Measurements from ENCODE around the gene KRTAP20-4. TPM values are rescaled to one million over a fixed set of nuclear protein-coding genes. Genes with fewer than 3 reads are reported as not detected.

The KRTAP20-4 gene
- total RNA-seq = not detected

DNA sequence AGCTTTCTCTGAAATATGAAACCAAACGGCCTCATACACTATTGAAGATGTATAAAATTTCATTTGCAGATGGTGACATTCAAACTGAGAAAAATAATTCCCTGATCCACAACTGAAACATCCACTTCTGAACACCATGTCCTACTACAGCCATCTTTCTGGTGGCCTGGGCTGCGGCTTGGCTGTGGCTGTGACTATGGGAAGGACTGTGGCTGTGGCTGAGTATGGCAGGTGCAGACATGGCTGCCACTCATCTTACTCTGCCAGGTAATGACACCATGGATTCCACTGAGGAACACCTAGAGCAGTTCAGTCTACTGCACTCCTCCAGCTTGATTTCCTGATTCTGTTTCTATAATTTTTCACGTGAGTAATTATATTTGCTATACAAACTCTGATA, at the start of gene KRTAP20-4:
Gene KRTAP20-4, plus strand, starts transcription at position 106 of the 400 bp plus-strand sequence.
- Mint-ChIP-seq H3K36me3 (ENCODE audit: low read depth) (no peaks in the 10 kb centered on the region), H3K4me1 (no peaks in the 10 kb centered on the region)

DNA sequence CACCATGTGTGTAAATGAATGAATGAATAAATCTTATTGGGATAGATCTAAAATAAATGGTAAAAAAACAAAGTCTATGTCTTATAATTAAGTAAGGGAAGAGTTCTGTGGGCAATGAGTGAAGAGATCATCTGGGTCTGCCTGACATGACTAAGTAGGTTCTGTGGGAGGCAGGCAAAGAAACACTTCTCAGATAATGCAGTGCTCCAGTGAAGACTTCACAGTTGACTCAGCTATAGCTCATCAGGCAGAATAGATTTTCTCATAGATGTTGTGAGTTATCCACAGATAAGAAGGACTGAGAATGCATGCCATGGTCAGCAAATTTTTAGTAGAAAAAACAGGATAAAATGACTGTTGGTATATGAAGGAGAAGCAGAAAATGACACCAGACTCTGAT, 42.7 kb upstream of the KRTAP20-4 start:
- Mint-ChIP-seq H3K27me3 (peaks cover 3% of the 10 kb centered on the region), H3K4me1 (no peaks in the 10 kb centered on the region), H3K4me3 (no peak overlapping the region), H3K36me3 (ENCODE audit: low read depth) (no peaks in the 10 kb centered on the region), H3K9me3 (no peaks in the 10 kb centered on the region), H3K27ac (no peak overlapping the region)
- ATAC-seq (replicated peaks) = peak; percentile 56

More for the DNA sequence above, at the start of gene KRTAP20-4:
- Mint-ChIP-seq H3K27ac (no peak within 1 kb of the TSS), H3K4me3 (no peak within 1 kb of the TSS), H3K27me3 (no peaks in the 10 kb centered on the region), H3K9me3 (peaks cover 3% of the 10 kb centered on the region)
- no peak for ATAC-seq (replicated peaks)

DNA sequence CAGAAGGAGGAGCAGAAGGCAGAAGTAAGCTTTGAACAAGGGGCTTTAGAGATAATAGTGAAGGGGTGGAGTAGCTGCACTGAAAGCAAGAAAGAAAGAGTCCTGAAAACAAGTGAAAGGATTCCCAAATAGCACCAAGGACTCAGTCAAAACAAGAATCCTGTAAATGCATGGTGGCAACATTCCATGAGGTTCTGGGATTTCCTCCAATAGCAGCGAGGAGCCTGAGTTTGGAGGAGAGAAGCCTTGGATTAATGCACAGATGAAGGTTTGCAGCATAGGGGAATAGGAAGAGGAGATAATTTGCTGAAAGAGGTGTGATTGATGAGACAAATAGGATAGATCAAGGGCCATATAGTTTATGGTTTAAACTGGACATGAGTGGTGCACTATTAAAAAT, 41.1 kb upstream of the KRTAP20-4 start:
- Mint-ChIP-seq H3K27ac (no peak overlapping the region), H3K36me3 (ENCODE audit: low read depth) (no peaks in the 10 kb centered on the region), H3K27me3 (peaks cover 6% of the 10 kb centered on the region), H3K4me1 (no peaks in the 10 kb centered on the region), H3K4me3 (no peak overlapping the region), H3K9me3 (no peaks in the 10 kb centered on the region)
- ATAC-seq (replicated peaks) = no peak

DNA sequence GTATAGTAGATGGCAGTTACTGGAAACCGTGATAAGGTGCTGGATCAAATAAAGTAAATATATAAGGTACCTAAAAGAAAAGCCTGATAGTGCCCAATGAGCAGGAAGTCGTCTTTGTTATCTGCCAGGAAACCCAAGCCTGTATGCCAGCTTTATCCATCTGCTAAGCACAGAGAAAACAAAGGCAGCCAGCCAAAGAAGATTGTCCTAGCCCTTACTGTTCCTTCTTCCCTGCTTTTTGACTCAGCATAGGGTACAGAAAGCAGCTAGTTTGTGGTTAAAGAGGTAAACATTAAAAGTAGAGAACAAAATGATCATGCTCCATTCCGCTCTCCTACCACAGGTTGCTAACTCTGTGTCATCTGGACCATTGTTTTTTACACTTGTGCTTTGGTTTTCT, 40.3 kb upstream of the KRTAP20-4 start:
- no peaks in the 10 kb centered on the region for H3K4me1 Mint-ChIP-seq
- H3K36me3 Mint-ChIP-seq (ENCODE audit: low read depth) = no peaks in the 10 kb centered on the region
- no peaks in the 10 kb centered on the region for H3K9me3 Mint-ChIP-seq

DNA sequence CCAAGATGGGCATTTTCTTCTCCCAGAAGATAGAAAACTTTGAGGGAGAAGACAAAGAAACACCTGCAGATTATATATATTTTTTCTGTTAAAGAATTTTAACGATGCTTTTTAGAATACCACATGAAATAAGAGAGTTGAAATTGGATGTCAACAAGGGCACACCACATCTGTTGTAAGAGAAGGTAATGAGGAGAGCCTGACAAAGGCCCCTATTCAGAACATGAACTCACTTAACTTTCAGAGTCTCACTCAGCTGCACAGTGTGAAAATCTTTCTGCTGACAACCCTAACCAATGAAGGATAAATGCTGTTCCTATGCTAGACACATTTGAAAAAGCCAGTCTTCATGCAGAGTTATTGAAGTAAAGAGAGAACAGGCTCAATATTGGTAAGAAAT, 37.6 kb upstream of the KRTAP20-4 start:
- H3K27ac Mint-ChIP-seq = no peak overlapping the region
- H3K4me3 Mint-ChIP-seq = no peak overlapping the region
- no peaks in the 10 kb centered on the region for H3K4me1 Mint-ChIP-seq
- H3K36me3 Mint-ChIP-seq (ENCODE audit: low read depth) = no peaks in the 10 kb centered on the region
- peaks cover 8% of the 10 kb centered on the region for H3K27me3 Mint-ChIP-seq
- no peak for ATAC-seq (replicated peaks)
- H3K9me3 Mint-ChIP-seq = no peaks in the 10 kb centered on the region

More for the DNA sequence above, 40.3 kb upstream of the KRTAP20-4 start:
- no peak overlapping the region for H3K4me3 Mint-ChIP-seq
- H3K27me3 Mint-ChIP-seq = peaks cover 10% of the 10 kb centered on the region
- no peak overlapping the region for H3K27ac Mint-ChIP-seq
- ATAC-seq (replicated peaks) = no peak

DNA sequence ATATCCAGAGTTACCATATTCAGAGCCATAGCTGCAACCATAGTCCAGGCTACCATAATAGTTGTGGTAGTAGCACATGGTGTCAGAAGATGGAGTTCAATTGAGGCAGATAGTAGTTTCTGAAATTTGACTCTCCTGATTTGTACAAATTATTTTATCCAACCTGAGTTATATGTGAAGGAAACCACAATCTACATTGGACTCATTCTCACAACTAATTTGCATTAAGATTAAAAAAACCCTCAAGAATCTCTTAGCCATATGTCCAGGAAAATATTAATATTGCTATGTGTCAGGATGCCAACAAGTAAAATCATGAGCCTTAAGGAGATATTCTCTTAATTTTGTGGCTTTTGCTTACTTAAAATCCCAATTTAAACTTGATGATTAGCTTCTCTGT, 30.1 kb upstream of the KRTAP20-4 start, which contains the start of gene KRTAP22-2:
Gene KRTAP22-2, minus strand, starts transcription at position 101 of the 400 bp plus-strand sequence.
- no peak for ATAC-seq (replicated peaks)
- no peaks in the 10 kb centered on the region for H3K27me3 Mint-ChIP-seq
- no peak within 1 kb of the TSS for H3K27ac Mint-ChIP-seq
- no peaks in the 10 kb centered on the region for H3K4me1 Mint-ChIP-seq
- H3K4me3 Mint-ChIP-seq = no peak within 1 kb of the TSS
- no peaks in the 10 kb centered on the region for H3K36me3 Mint-ChIP-seq (ENCODE audit: low read depth)
- no peaks in the 10 kb centered on the region for H3K9me3 Mint-ChIP-seq

DNA sequence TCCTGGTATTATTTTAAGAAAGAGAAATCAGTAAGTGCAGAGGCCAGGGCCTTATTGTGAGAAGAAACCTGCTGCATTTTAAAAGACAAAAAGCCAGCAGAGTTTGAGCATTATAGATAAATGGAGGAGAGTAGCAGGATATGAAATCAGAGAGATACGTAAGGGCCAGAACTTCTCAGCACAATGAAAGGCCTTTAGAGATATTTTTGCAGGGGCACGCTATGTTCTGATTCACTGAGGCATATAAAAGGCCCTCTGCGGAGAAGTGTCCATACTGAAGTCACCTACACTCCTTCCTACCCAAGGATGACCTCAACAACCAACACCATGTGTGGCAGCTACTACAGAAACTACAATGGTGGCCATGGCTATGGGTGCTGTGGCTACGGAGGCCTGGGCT, 28.3 kb upstream of the KRTAP20-4 start, which contains the start of gene KRTAP6-3:
Gene KRTAP6-3, plus strand, starts transcription at position 301 of the 400 bp plus-strand sequence. Its CDS starts 6 bp downstream, at position 307.
- Mint-ChIP-seq H3K36me3 (ENCODE audit: low read depth) (no peaks in the 10 kb centered on the region), H3K9me3 (no peaks in the 10 kb centered on the region), H3K27me3 (no peaks in the 10 kb centered on the region)

DNA sequence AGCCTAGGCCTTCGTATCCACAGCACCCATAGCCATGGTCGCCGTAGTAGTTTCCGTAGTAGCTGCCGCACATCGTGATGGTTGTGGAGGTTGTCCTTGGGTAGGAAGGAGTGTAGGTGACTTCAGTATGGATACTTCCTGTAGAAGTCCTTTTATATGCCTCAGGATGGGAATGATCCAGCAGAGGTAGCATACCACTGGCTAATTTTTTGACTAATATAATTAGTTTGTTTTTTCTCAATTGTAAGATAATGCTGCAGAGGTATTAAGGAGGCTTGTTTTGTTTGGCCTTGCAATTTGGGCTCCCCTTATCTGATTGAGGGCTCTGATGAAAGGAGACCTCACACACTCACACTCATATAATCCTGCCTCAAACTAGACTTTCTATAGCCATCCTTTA, 21.6 kb upstream of the KRTAP20-4 start, which contains the start of gene KRTAP6-2:
Gene KRTAP6-2, minus strand, starts transcription at position 101 of the 400 bp plus-strand sequence. Its CDS starts 28 bp downstream, at position 73.
- Mint-ChIP-seq H3K27me3 (peaks cover 4% of the 10 kb centered on the region), H3K4me1 (no peaks in the 10 kb centered on the region), H3K4me3 (no peak within 1 kb of the TSS), H3K27ac (no peak within 1 kb of the TSS), H3K36me3 (ENCODE audit: low read depth) (no peaks in the 10 kb centered on the region), H3K9me3 (peaks cover 5% of the 10 kb centered on the region)
- no peak for ATAC-seq (replicated peaks)

More for the DNA sequence above, 28.3 kb upstream of the KRTAP20-4 start, which contains the start of gene KRTAP6-3:
- H3K4me3 Mint-ChIP-seq = no peak within 1 kb of the TSS
- ATAC-seq (replicated peaks) = no peak
- H3K4me1 Mint-ChIP-seq = no peaks in the 10 kb centered on the region
- no peak within 1 kb of the TSS for H3K27ac Mint-ChIP-seq

DNA sequence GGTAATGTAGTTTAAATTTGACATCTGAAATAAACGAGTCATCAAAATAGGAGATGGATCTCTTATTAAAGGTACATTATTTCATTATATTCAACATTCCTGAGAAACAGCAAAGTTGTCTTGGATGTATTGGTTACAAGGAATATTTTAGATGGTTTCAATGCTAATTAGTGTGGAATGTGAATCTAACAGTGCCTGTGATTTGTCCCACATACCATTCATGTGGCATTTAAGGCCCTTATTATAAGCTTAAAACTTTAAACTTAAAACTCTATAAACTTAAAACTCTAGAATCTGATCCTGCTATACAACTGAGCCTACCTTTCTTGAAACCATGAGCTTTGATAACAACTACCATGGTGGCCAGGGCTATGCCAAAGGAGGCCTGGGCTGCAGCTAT, 19.6 kb upstream of the KRTAP20-4 start, which contains the start of gene KRTAP22-1:
Gene KRTAP22-1, plus strand, starts transcription at position 301 of the 400 bp plus-strand sequence.
- Mint-ChIP-seq H3K4me1 (no peaks in the 10 kb centered on the region), H3K36me3 (ENCODE audit: low read depth) (no peaks in the 10 kb centered on the region), H3K27me3 (peaks cover 4% of the 10 kb centered on the region), H3K9me3 (peaks cover 5% of the 10 kb centered on the region), H3K27ac (no peak within 1 kb of the TSS), H3K4me3 (no peak within 1 kb of the TSS)
- no peak for ATAC-seq (replicated peaks)

DNA sequence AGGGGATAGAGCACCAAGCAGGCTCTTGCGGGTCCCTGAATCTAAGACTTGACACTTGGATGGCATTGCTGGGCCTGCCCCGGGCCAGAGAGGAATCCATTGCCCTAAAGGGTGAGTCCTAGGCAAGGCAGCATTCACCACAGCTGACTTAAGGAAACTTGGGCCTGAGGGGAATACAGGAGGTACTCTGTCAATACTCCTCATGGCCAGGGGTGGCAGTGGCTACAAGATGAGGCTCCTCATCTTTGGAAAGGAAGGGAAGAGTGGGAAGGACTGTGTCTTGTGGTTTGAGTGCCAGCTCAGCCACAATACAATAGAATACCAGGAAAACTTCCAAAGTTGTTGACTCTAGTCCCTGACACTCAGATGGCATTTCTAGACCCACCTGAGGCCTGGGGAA, 14.5 kb upstream of the KRTAP20-4 start:
- peaks cover 8% of the 10 kb centered on the region for H3K9me3 Mint-ChIP-seq
- H3K36me3 Mint-ChIP-seq (ENCODE audit: low read depth) = no peaks in the 10 kb centered on the region
- H3K4me1 Mint-ChIP-seq = no peaks in the 10 kb centered on the region
- no peak for ATAC-seq (replicated peaks)
- H3K27me3 Mint-ChIP-seq = peaks cover 4% of the 10 kb centered on the region
- H3K27ac Mint-ChIP-seq = no peak overlapping the region
- no peak overlapping the region for H3K4me3 Mint-ChIP-seq

DNA sequence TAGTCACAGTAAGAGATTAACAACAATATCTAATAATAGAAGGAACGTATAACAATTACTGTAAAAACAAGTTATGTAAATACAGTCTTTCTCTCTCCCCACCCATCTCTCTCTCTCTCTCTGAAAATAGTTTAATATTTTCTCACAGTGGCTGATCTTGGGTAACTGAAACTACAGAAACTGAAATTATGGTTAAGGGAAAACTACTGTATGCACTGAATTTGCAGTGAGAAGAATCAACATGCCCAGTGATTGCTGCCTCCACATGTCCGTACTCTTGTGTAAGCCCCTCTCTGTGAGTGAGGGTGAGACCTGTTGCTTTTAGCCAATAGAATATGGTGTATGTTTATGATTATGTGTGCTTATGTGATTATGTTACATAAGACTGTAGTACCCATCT, 8.3 kb upstream of the KRTAP20-4 start:
- H3K27ac Mint-ChIP-seq = no peak overlapping the region
- H3K27me3 Mint-ChIP-seq = no peaks in the 10 kb centered on the region
- H3K9me3 Mint-ChIP-seq = peaks cover 7% of the 10 kb centered on the region
- no peaks in the 10 kb centered on the region for H3K4me1 Mint-ChIP-seq
- H3K4me3 Mint-ChIP-seq = no peak overlapping the region
- no peaks in the 10 kb centered on the region for H3K36me3 Mint-ChIP-seq (ENCODE audit: low read depth)
- ATAC-seq (replicated peaks) = no peak

DNA sequence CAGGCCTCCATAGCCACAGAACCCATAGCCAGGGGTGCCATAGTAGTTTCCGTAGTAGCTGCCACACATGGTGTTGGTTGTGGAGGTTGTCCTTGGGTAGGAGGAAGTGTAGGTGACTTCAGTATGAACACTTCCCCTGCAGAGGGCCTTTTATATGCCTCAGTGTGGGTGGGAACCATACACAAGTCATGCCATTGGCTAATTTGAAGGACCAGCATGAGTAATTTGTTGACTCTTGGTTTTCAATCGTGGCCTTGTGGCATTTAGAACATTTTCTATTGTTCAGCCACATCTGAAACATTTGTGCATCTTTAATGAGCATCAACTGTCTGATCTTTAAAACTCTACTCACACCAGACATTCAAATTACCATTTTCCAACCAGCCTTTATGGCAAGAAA, 6.6 kb upstream of the KRTAP20-4 start, which contains the start of gene KRTAP6-1:
Gene KRTAP6-1, minus strand, starts transcription at position 95 of the 400 bp plus-strand sequence. Its CDS starts 26 bp downstream, at position 69.
- H3K36me3 Mint-ChIP-seq (ENCODE audit: low read depth) = no peaks in the 10 kb centered on the region
- peaks cover 7% of the 10 kb centered on the region for H3K9me3 Mint-ChIP-seq
- H3K27ac Mint-ChIP-seq = no peak within 1 kb of the TSS
- no peaks in the 10 kb centered on the region for H3K27me3 Mint-ChIP-seq
- no peak within 1 kb of the TSS for H3K4me3 Mint-ChIP-seq
- no peaks in the 10 kb centered on the region for H3K4me1 Mint-ChIP-seq
- ATAC-seq (replicated peaks) = peak; percentile 35

DNA sequence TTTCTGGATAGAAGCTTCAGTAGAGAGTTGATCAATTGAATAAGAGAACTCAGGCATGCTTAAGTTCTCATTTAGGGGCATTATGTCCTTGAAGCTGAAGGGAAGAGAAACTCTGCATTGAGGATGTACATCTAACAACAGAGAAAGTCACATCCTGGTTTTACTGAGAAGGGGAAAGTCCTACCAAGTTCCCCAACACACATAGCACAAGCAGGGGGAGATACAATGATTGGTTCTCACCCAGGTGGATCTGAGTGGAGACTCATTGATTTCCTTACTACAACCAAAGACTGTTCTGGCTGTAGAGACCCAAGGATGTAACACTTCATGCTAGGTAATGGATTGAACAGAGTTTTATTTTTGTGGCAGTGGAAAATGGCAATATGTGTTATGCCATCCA, 5.2 kb upstream of the KRTAP20-4 start:
- no peak overlapping the region for H3K27ac Mint-ChIP-seq
- H3K27me3 Mint-ChIP-seq = no peaks in the 10 kb centered on the region
- H3K4me1 Mint-ChIP-seq = no peaks in the 10 kb centered on the region
- no peak overlapping the region for H3K4me3 Mint-ChIP-seq
- H3K36me3 Mint-ChIP-seq (ENCODE audit: low read depth) = no peaks in the 10 kb centered on the region
- peaks cover 7% of the 10 kb centered on the region for H3K9me3 Mint-ChIP-seq
- ATAC-seq (replicated peaks) = no peak

DNA sequence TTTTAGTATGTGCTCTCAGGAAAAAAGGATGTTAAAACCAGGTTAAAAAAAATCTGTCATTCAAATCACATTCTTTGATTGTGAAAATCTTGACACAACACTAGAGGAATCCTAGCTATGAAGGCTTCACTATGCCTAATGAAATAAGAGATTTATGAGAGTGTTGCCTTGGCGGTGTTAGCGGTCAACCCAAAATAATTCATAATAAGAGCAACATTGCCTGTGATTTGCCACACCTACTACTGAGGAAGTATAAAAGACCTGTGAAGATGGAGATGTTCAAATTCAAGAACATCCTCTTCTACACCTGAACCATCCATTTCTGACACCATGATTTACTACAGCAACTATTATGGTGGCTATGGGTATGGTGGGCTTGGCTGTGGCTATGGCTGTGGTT, 4.3 kb upstream of the KRTAP20-4 start, which contains the start of gene KRTAP20-1:
Gene KRTAP20-1, plus strand, starts transcription at position 301 of the 400 bp plus-strand sequence. Its CDS starts 30 bp downstream, at position 331.
- no peaks in the 10 kb centered on the region for H3K36me3 Mint-ChIP-seq (ENCODE audit: low read depth)
- H3K9me3 Mint-ChIP-seq = peaks cover 3% of the 10 kb centered on the region
- H3K27me3 Mint-ChIP-seq = no peaks in the 10 kb centered on the region
- H3K4me3 Mint-ChIP-seq = no peak within 1 kb of the TSS
- ATAC-seq (replicated peaks) = no peak
- no peaks in the 10 kb centered on the region for H3K4me1 Mint-ChIP-seq
- H3K27ac Mint-ChIP-seq = no peak within 1 kb of the TSS

DNA sequence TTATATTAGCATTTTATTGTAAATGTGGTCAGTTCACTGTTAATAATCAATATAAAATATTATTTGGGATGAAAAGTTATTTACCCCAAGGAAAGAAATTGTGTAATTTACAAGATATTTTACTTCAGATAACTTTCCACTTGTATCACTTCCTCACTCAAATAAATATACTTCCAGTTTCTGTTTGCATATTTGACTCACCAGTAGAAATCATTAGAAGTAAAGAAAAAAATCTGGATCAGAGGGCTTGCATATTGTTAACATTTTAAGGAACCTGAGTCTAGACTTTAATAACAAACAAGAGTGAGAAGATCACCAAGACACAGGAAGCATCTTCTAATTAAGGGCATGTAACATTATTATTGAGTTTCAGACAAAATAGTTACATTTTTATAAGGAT, 347 bp upstream of the KRTAP20-4 start:
- Mint-ChIP-seq H3K27ac (no peak overlapping the region), H3K9me3 (peaks cover 3% of the 10 kb centered on the region), H3K4me3 (no peak overlapping the region), H3K36me3 (ENCODE audit: low read depth) (no peaks in the 10 kb centered on the region), H3K27me3 (no peaks in the 10 kb centered on the region), H3K4me1 (no peaks in the 10 kb centered on the region)
- ATAC-seq (replicated peaks) = no peak
